ENCODE results near the gene DCUN1D2. TPM values are rescaled to one million over a fixed set of nuclear protein-coding genes. Genes with fewer than 3 reads are reported as not detected.

Gene DCUN1D2
- total and polyA plus RNA-seq, 7 experiments from 2014 or later, result 6.8 to 31.9 (median 23.1) TPM

GRCh38 chr13:113417836-113418721 is 72.4 kb downstream of the DCUN1D2 start:
- Histone ChIP-seq H3K4me1 (ENCODE audit: control insufficient read depth in 2 of 2, insufficient read depth in 2 of 2, low read length in 2 of 2) (no peaks in the 10 kb centered on the region), H3K9me3 (ENCODE audit: control insufficient read depth in 2 of 3, low read length in 3 of 3) (no peaks in the 10 kb centered on the region), H3K4me3 (ENCODE audit: low read length) (no peak overlapping the region), H3K27me3 (ENCODE audit: control insufficient read depth in 2 of 2, insufficient read depth in 2 of 2, low read length in 2 of 2) (no peaks in the 10 kb centered on the region), H3K36me3 (ENCODE audit: control insufficient read depth in 2 of 3, insufficient read depth in 3 of 3, low read length in 3 of 3) (no peaks in the 10 kb centered on the region), H3K27ac (ENCODE audit: low read depth, low read length) (no peak overlapping the region)
- POLR2A ChIA-PET, result no interaction called here
- Mint-ChIP-seq H3K27me3 (peaks cover 0 to 32% (median 4%) of the 10 kb centered on the region in 5 donors), H3K27ac (no peak overlapping the region), H3K9me3 (peaks cover 0 to 2% (median 0%) of the 10 kb centered on the region in 11 donors), H3K4me1 (no peaks in the 10 kb centered on the region), H3K4me3 (no peak overlapping the region), H3K36me3 (no peaks in the 10 kb centered on the region)
- no peak for ATAC-seq
- no peak for DNase-seq
- CTCF ChIA-PET, result no interaction called here
- intact Hi-C loops (cut with micrococcal nuclease), result no loop called here

- Histone ChIP-seq H3K4me3 (ENCODE audit: low read length) (no peak overlapping the region), H3K4me1 (ENCODE audit: control insufficient read depth in 2 of 2, insufficient read depth in 2 of 2, low read length in 2 of 2) (no peaks in the 10 kb centered on the region), H3K36me3 (ENCODE audit: control insufficient read depth in 2 of 3, insufficient read depth in 3 of 3, low read length in 3 of 3) (no peaks in the 10 kb centered on the region), H3K27me3 (ENCODE audit: control insufficient read depth in 2 of 2, insufficient read depth in 2 of 2, low read length in 2 of 2) (no peaks in the 10 kb centered on the region), H3K9me3 (ENCODE audit: control insufficient read depth in 2 of 3, low read length in 3 of 3) (no peaks in the 10 kb centered on the region), H3K27ac (ENCODE audit: low read depth, low read length) (no peak overlapping the region)
- no peak for ATAC-seq
- intact Hi-C loops (cut with micrococcal nuclease), result no loop called here
- no peak overlapping the region for H3K4me3 Mint-ChIP-seq
- no peak for DNase-seq
- peaks cover 0 to 28% (median 4%) of the 10 kb centered on the region in 5 donors for H3K27me3 Mint-ChIP-seq
- POLR2A ChIA-PET, result no interaction called here
- H3K9me3 Mint-ChIP-seq, result peaks cover 0 to 3% (median 0%) of the 10 kb centered on the region in 11 donors
- no peaks in the 10 kb centered on the region for H3K4me1 Mint-ChIP-seq
- H3K36me3 Mint-ChIP-seq, result no peaks in the 10 kb centered on the region
- no peak overlapping the region for H3K27ac Mint-ChIP-seq
- CTCF ChIA-PET, result no interaction called here
Observed at GRCh38 chr13:113417008-113417751, 73.3 kb downstream of the DCUN1D2 start.

- POLR2A ChIA-PET, result no interaction called here
- Mint-ChIP-seq H3K4me1 (no peaks in the 10 kb centered on the region), H3K4me3 (no peak overlapping the region), H3K27me3 (peaks cover 0 to 27% (median 4%) of the 10 kb centered on the region in 5 donors), H3K27ac (no peak overlapping the region), H3K36me3 (no peaks in the 10 kb centered on the region), H3K9me3 (peaks cover 0 to 3% (median 0%) of the 10 kb centered on the region in 11 donors)
- no peaks in the 10 kb centered on the region for H3K36me3 ChIP-seq (ENCODE audit: control insufficient read depth in 2 of 3, insufficient read depth in 3 of 3, low read length in 3 of 3)
- no peak for ATAC-seq
- no peak overlapping the region for H3K27ac ChIP-seq (ENCODE audit: low read depth, low read length)
- H3K4me3 ChIP-seq (ENCODE audit: low read length), result no peak overlapping the region
- CTCF ChIA-PET, result no interaction called here
- no peaks in the 10 kb centered on the region for H3K27me3 ChIP-seq (ENCODE audit: control insufficient read depth in 2 of 2, insufficient read depth in 2 of 2, low read length in 2 of 2)
- DNase-seq, result no peak
- no peaks in the 10 kb centered on the region for H3K9me3 ChIP-seq (ENCODE audit: control insufficient read depth in 2 of 3, low read length in 3 of 3)
- intact Hi-C loops (cut with micrococcal nuclease), result no loop called here
- H3K4me1 ChIP-seq (ENCODE audit: control insufficient read depth in 2 of 2, insufficient read depth in 2 of 2, low read length in 2 of 2), result no peaks in the 10 kb centered on the region
Observed at GRCh38 chr13:113415825-113416224, 74.7 kb downstream of the DCUN1D2 start.

GRCh38 chr13:113415032-113415431 is 75.5 kb downstream of the DCUN1D2 start:
- ATAC-seq (no peak), DNase-seq (no peak)
- H3K4me3 ChIP-seq (ENCODE audit: low read length), result no peak overlapping the region
- H3K4me3 Mint-ChIP-seq, result no peak overlapping the region
- H3K27me3 ChIP-seq (ENCODE audit: control insufficient read depth in 2 of 2, insufficient read depth in 2 of 2, low read length in 2 of 2), result no peaks in the 10 kb centered on the region
- H3K36me3 ChIP-seq (ENCODE audit: control insufficient read depth in 2 of 3, insufficient read depth in 3 of 3, low read length in 3 of 3), result no peaks in the 10 kb centered on the region
- H3K4me1 Mint-ChIP-seq, result no peaks in the 10 kb centered on the region
- H3K27me3 Mint-ChIP-seq, result peaks cover 0 to 23% (median 4%) of the 10 kb centered on the region in 5 donors
- no peaks in the 10 kb centered on the region for H3K4me1 ChIP-seq (ENCODE audit: control insufficient read depth in 2 of 2, insufficient read depth in 2 of 2, low read length in 2 of 2)
- POLR2A ChIA-PET, result no interaction called here
- no peak overlapping the region for H3K27ac ChIP-seq (ENCODE audit: low read depth, low read length)
- H3K27ac Mint-ChIP-seq, result no peak overlapping the region
- H3K9me3 Mint-ChIP-seq, result peaks cover 0 to 3% (median 0%) of the 10 kb centered on the region in 11 donors
- H3K36me3 Mint-ChIP-seq, result no peaks in the 10 kb centered on the region
- intact Hi-C loops (cut with micrococcal nuclease), result no loop called here
- CTCF ChIA-PET, result no interaction called here
- no peaks in the 10 kb centered on the region for H3K9me3 ChIP-seq (ENCODE audit: control insufficient read depth in 2 of 3, low read length in 3 of 3)

GRCh38 chr13:113414335-113414734 is 76.2 kb downstream of the DCUN1D2 start:
- no peak for DNase-seq
- Histone ChIP-seq H3K27me3 (ENCODE audit: control insufficient read depth in 2 of 2, insufficient read depth in 2 of 2, low read length in 2 of 2) (no peaks in the 10 kb centered on the region), H3K9me3 (ENCODE audit: control insufficient read depth in 2 of 3, low read length in 3 of 3) (no peaks in the 10 kb centered on the region), H3K27ac (ENCODE audit: low read depth, low read length) (no peak overlapping the region), H3K36me3 (ENCODE audit: control insufficient read depth in 2 of 3, insufficient read depth in 3 of 3, low read length in 3 of 3) (no peaks in the 10 kb centered on the region), H3K4me3 (ENCODE audit: low read length) (no peak overlapping the region), H3K4me1 (ENCODE audit: control insufficient read depth in 2 of 2, insufficient read depth in 2 of 2, low read length in 2 of 2) (no peaks in the 10 kb centered on the region)
- H3K4me3 Mint-ChIP-seq, result no peak overlapping the region
- no peak overlapping the region for H3K27ac Mint-ChIP-seq
- intact Hi-C loops (cut with micrococcal nuclease), result no loop called here
- peaks cover 0 to 18% (median 4%) of the 10 kb centered on the region in 5 donors for H3K27me3 Mint-ChIP-seq
- no peaks in the 10 kb centered on the region for H3K4me1 Mint-ChIP-seq
- ChIA-PET POLR2A (no interaction called here), CTCF (no interaction called here)
- ATAC-seq, result no peak
- H3K9me3 Mint-ChIP-seq, result peaks cover 0 to 3% (median 0%) of the 10 kb centered on the region in 11 donors
- H3K36me3 Mint-ChIP-seq, result no peaks in the 10 kb centered on the region

GRCh38 chr13:113413898-113414282 is 76.6 kb downstream of the DCUN1D2 start:
- H3K4me3 ChIP-seq (ENCODE audit: low read length), result no peak overlapping the region
- Mint-ChIP-seq H3K27ac (no peak overlapping the region), H3K4me3 (no peak overlapping the region), H3K27me3 (peaks cover 0 to 18% (median 4%) of the 10 kb centered on the region in 5 donors), H3K4me1 (no peaks in the 10 kb centered on the region), H3K9me3 (peaks cover 0 to 3% (median 0%) of the 10 kb centered on the region in 11 donors), H3K36me3 (no peaks in the 10 kb centered on the region)
- intact Hi-C loops (cut with micrococcal nuclease), result no loop called here
- no peaks in the 10 kb centered on the region for H3K9me3 ChIP-seq (ENCODE audit: control insufficient read depth in 2 of 3, low read length in 3 of 3)
- CTCF ChIA-PET, result no interaction called here
- ATAC-seq (no peak), DNase-seq (no peak)
- POLR2A ChIA-PET, result no interaction called here
- H3K36me3 ChIP-seq (ENCODE audit: control insufficient read depth in 2 of 3, insufficient read depth in 3 of 3, low read length in 3 of 3), result no peaks in the 10 kb centered on the region
- H3K27ac ChIP-seq (ENCODE audit: low read depth, low read length), result no peak overlapping the region
- no peaks in the 10 kb centered on the region for H3K27me3 ChIP-seq (ENCODE audit: control insufficient read depth in 2 of 2, insufficient read depth in 2 of 2, low read length in 2 of 2)
- no peaks in the 10 kb centered on the region for H3K4me1 ChIP-seq (ENCODE audit: control insufficient read depth in 2 of 2, insufficient read depth in 2 of 2, low read length in 2 of 2)

Data from naive thymus-derived CD4-positive, alpha-beta T cell (primary cell).